Panc1 (cell line): ENCODE measurements around the gene DNAJA3. TPM values are rescaled to one million over a fixed set of nuclear protein-coding genes. Genes with fewer than 3 reads are reported as not detected.
A peak's percentile ranks its signal among the peaks of the same experiment; 100 is the strongest.

Source experiments
- ATAC-seq: fragments of 200-7000 bp; cut with Tn5 transposase; 2 replicates; pipeline ENCODE4 v1.9.1; 2020; ENCODE audit warnings: mild to moderate bottlenecking, moderate library complexity
- BruUV-seq: library from RNA; stranded (reverse); fragments of 400-500 nt; replicated peaks from 2 replicates; lab custom pipeline; 2021; lab: Mats Ljungman, UMichigan
- CTCF ChIA-PET: fragments of 300-600 bp; sonication (Branson Sonifier 250); formaldehyde crosslinking; loops from one replicate; lab custom pipeline; 2022; ENCODE audit warnings: antibody characterized with exemption; lab: Charles Lee
- POLR2A ChIA-PET: fragments of 300-600 bp; sonication (Branson Sonifier 250); formaldehyde crosslinking; loops from one replicate; lab custom pipeline; 2022; ENCODE audit warnings: antibody characterized with exemption; lab: Charles Lee
- DNase-seq: peaks from one replicate; pipeline ENCODE4 v3.0.0-alpha.2; 2010; ENCODE audit warnings: low read depth, low spot score
- H3K27ac ChIP-seq: 2 replicates; pipeline ENCODE4 v1.5.1; 2011; ENCODE audit warnings: mild to moderate bottlenecking, low read length, inconsistent platforms
- H3K27me3 ChIP-seq: fragments of 200-500 bp; sonication (Bioruptor generic); 2 replicates; pipeline ENCODE4 v1.6.0; 2014; ENCODE audit warnings: low read length, inconsistent platforms; ENCODE audit not compliant: control insufficient read depth, insufficient read depth
- H3K36me3 ChIP-seq: fragments of 200-500 bp; sonication (Bioruptor generic); 2 replicates; pipeline ENCODE4 v1.5.1; 2014; ENCODE audit warnings: inconsistent platforms, mild to moderate bottlenecking, low read length, moderate library complexity; ENCODE audit not compliant: control insufficient read depth, insufficient read depth
- H3K4me1 ChIP-seq: 2 replicates; pipeline ENCODE4 v1.5.1; 2011; ENCODE audit warnings: inconsistent platforms, mild to moderate bottlenecking, low read length, moderate library complexity; ENCODE audit not compliant: control insufficient read depth, insufficient read depth
- H3K4me3 ChIP-seq, 2 experiments: 2 replicates each; pipeline ENCODE4 v1.5.1; 2011 to 2012; ENCODE audit warnings: low read depth in 2 of 2, low read length in 2 of 2, mild to moderate bottlenecking in 2 of 2, inconsistent platforms in 1 of 2, moderate library complexity in 1 of 2
- H3K9me3 ChIP-seq: fragments of 200-500 bp; sonication (Bioruptor generic); 2 replicates; pipeline ENCODE4 v1.5.1; 2014; ENCODE audit warnings: low read depth, mild to moderate bottlenecking, inconsistent platforms, low read length, moderate library complexity; ENCODE audit not compliant: control insufficient read depth, insufficient read depth
- POLR2AphosphoS5 ChIP-seq: IDR thresholded peaks from 2 replicates; pipeline ENCODE4 v1.6.1; 2012; ENCODE audit warnings: mild to moderate bottlenecking, low read depth, low read length, moderate library complexity
- SIN3A ChIP-seq: IDR thresholded peaks from 2 replicates; pipeline ENCODE4 v1.6.1; 2012; ENCODE audit warnings: low read depth, mild to moderate bottlenecking, low read length, moderate library complexity, borderline replicate concordance; ENCODE audit not compliant: insufficient read depth
- TCF7L2 ChIP-seq: IDR thresholded peaks from 2 replicates; pipeline ENCODE4 v1.6.1; 2011; ENCODE audit warnings: mild to moderate bottlenecking, low read depth, low read length, inconsistent platforms
- in situ Hi-C: cut with HindIII; loops from 2 replicates; pipeline ENCODE4 v1.10.0; 2016; ENCODE audit warnings: low sequenced_read_pairs, low pct_unique_long_range_greater_than_20kb
- intact Hi-C: fragments of 100-400 bp; cut with micrococcal nuclease; formaldehyde crosslinking; loops from one replicate; pipeline ENCODE4 v1.10.0; 2022; ENCODE audit not compliant: unreplicated experiment
- total RNA-seq: library from RNA; stranded (reverse); gene quantifications from one replicate; pipeline ENCODE4 v1.2.1, GENCODE V29; 2021; ENCODE audit not compliant: unreplicated experiment
- TF ChIP-seq, protein P1 (sequence below), 2 experiments: IDR thresholded peaks; 2 replicates each; pipeline ENCODE4 v1.6.1; 2011 to 2012; ENCODE audit warnings: low read depth in 2 of 2, control low read depth in 1 of 2, low read length in 1 of 2, mild to moderate bottlenecking in 1 of 2, moderate library complexity in 1 of 2; ENCODE audit not compliant: insufficient read depth in 1 of 2
- TF ChIP-seq, protein P2 (sequence below): fragments of 450-650 bp; IDR thresholded peaks from 2 replicates; pipeline ENCODE4 v1.5.1; 2017; ENCODE audit warnings: mild to moderate bottlenecking

DNAJA3 gene
- total RNA-seq, 1 experiment from 2014 or later: 68.7 TPM

- TF ChIP-seq POLR2AphosphoS5: no peak
- TF ChIP-seq, protein P1, sequence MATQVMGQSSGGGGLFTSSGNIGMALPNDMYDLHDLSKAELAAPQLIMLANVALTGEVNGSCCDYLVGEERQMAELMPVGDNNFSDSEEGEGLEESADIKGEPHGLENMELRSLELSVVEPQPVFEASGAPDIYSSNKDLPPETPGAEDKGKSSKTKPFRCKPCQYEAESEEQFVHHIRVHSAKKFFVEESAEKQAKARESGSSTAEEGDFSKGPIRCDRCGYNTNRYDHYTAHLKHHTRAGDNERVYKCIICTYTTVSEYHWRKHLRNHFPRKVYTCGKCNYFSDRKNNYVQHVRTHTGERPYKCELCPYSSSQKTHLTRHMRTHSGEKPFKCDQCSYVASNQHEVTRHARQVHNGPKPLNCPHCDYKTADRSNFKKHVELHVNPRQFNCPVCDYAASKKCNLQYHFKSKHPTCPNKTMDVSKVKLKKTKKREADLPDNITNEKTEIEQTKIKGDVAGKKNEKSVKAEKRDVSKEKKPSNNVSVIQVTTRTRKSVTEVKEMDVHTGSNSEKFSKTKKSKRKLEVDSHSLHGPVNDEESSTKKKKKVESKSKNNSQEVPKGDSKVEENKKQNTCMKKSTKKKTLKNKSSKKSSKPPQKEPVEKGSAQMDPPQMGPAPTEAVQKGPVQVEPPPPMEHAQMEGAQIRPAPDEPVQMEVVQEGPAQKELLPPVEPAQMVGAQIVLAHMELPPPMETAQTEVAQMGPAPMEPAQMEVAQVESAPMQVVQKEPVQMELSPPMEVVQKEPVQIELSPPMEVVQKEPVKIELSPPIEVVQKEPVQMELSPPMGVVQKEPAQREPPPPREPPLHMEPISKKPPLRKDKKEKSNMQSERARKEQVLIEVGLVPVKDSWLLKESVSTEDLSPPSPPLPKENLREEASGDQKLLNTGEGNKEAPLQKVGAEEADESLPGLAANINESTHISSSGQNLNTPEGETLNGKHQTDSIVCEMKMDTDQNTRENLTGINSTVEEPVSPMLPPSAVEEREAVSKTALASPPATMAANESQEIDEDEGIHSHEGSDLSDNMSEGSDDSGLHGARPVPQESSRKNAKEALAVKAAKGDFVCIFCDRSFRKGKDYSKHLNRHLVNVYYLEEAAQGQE (IDR thresholded peaks at IDR 0.05; ENCODE audit: insufficient read depth in 1 of 2, low read depth in 2 of 2, low read length in 1 of 2): no peak
- TF ChIP-seq, protein P2, sequence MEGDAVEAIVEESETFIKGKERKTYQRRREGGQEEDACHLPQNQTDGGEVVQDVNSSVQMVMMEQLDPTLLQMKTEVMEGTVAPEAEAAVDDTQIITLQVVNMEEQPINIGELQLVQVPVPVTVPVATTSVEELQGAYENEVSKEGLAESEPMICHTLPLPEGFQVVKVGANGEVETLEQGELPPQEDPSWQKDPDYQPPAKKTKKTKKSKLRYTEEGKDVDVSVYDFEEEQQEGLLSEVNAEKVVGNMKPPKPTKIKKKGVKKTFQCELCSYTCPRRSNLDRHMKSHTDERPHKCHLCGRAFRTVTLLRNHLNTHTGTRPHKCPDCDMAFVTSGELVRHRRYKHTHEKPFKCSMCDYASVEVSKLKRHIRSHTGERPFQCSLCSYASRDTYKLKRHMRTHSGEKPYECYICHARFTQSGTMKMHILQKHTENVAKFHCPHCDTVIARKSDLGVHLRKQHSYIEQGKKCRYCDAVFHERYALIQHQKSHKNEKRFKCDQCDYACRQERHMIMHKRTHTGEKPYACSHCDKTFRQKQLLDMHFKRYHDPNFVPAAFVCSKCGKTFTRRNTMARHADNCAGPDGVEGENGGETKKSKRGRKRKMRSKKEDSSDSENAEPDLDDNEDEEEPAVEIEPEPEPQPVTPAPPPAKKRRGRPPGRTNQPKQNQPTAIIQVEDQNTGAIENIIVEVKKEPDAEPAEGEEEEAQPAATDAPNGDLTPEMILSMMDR: no peak
- no peak for TF ChIP-seq TCF7L2
- no peak for TF ChIP-seq SIN3A
- Histone ChIP-seq H3K27me3 (no peaks in the 10 kb centered on the region), H3K4me1 (no peaks in the 10 kb centered on the region), H3K36me3 (peaks cover 4% of the 10 kb centered on the region), H3K9me3 (no peaks in the 10 kb centered on the region), H3K4me3 (no peak overlapping the region), H3K27ac (no peak overlapping the region)
- no peak for ATAC-seq
- ChIA-PET CTCF (no interaction called here), POLR2A (no interaction called here)
- DNase-seq: no peak
- no TSS peak for BruUV-seq
- intact Hi-C loops (no loop called here), in situ Hi-C loops (no loop called here)
These were observed 27.0 kb downstream of the DNAJA3 start for GRCh38 chr16:4452674-4453073.

DNA sequence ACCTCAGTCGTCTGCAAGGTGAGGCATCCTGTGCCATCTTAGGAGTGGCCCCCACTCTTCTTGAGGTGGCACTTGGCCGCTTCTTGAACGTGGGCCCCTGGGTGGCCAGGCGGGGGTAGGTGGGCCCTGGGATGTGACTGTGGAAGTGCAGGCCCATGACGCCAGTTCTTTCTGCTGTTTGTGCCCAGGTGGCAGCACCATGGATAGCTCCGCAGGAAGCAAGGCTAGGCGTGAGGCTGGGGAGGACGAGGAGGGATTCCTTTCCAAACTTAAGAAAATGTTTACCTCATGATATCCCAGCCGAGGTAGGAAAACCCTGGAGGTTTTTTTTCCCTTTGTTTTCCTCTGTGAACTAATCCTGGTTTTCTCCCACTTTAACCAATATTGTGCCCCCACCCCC, 29.0 kb downstream of the DNAJA3 start:
- CTCF ChIA-PET: no interaction called here

More for the DNA sequence above, 29.0 kb downstream of the DNAJA3 start:
- Histone ChIP-seq H3K36me3 (no peaks in the 10 kb centered on the region; the same call in 1 of the 2 replicates), H3K27ac (no peak overlapping the region), H3K4me1 (no peaks in the 10 kb centered on the region), H3K27me3 (no peaks in the 10 kb centered on the region), H3K9me3 (no peaks in the 10 kb centered on the region), H3K4me3 (no peak overlapping the region)
- in situ Hi-C loops: no loop called here
- no peak for DNase-seq
- BruUV-seq: no TSS peak
- intact Hi-C loops: no loop called here
- POLR2A ChIA-PET: no interaction called here
- TF ChIP-seq TCF7L2: no peak
- TF ChIP-seq, protein P1 (IDR thresholded peaks at IDR 0.05; ENCODE audit: insufficient read depth in 1 of 2, low read depth in 2 of 2, low read length in 1 of 2): peak; percentile 88 to 91
- ATAC-seq: no peak
